ENCODE data around the gene BABAM1. TPM values are rescaled to one million over a fixed set of nuclear protein-coding genes. Genes with fewer than 3 reads are reported as not detected.

BABAM1 gene
- total RNA-seq (97.0 TPM), polyA plus RNA-seq (94.4 TPM)
- long read RNA-seq, donor 1, partial matches to known transcripts, result 0 of 3 reads
- long read RNA-seq, donor 1, other reads (novel, unspliced or antisense), result 0 of 3 reads
- long read RNA-seq, donor 2, transcript BABAM1-208 (9 exons, 1,470 nt), result major isoform, 39 of 70 reads
- long read RNA-seq, donor 2, transcript BABAM1-209 (3 exons, 424 nt), result minor isoform, 6 of 70 reads
- long read RNA-seq, donor 2, transcript BABAM1-201 (9 exons, 1,472 nt), result minor isoform, 7 of 70 reads
- long read RNA-seq, donor 2, partial matches to known transcripts, result 13 of 70 reads
- long read RNA-seq, donor 2, other reads (novel, unspliced or antisense), result 0 of 70 reads
- long read RNA-seq, donor 3, transcript BABAM1-201 (9 exons, 1,472 nt), result minor isoform, 8 of 59 reads
- long read RNA-seq, donor 3, transcript BABAM1-208 (9 exons, 1,470 nt), result major isoform, 37 of 59 reads
- long read RNA-seq, donor 3, partial matches to known transcripts, result 10 of 59 reads
- long read RNA-seq, donor 3, other reads (novel, unspliced or antisense), result 0 of 59 reads
- long read RNA-seq, donor 4, transcript BABAM1-208 (9 exons, 1,470 nt), result major isoform, 11 of 29 reads
- long read RNA-seq, donor 4, partial matches to known transcripts, result 12 of 29 reads
- long read RNA-seq, donor 4, other reads (novel, unspliced or antisense), result 0 of 29 reads
- long read RNA-seq, donor 5, transcript BABAM1-208 (9 exons, 1,470 nt), result major isoform, 32 of 52 reads
- long read RNA-seq, donor 5, partial matches to known transcripts, result 10 of 52 reads
- long read RNA-seq, donor 5, other reads (novel, unspliced or antisense), result 0 of 52 reads
- long read RNA-seq, donor 6, transcript BABAM1-208 (9 exons, 1,470 nt), result minor isoform, 7 of 23 reads
- long read RNA-seq, donor 6, transcript BABAM1-201 (9 exons, 1,472 nt), result major isoform, 13 of 23 reads
- long read RNA-seq, donor 6, partial matches to known transcripts, result 0 of 23 reads
- long read RNA-seq, donor 6, other reads (novel, unspliced or antisense), result 0 of 23 reads
- long read RNA-seq, donor 7, transcript BABAM1-201 (9 exons, 1,472 nt), result minor isoform, 6 of 41 reads
- long read RNA-seq, donor 7, transcript BABAM1-208 (9 exons, 1,470 nt), result major isoform, 29 of 41 reads
- long read RNA-seq, donor 7, partial matches to known transcripts, result 5 of 41 reads
- long read RNA-seq, donor 7, other reads (novel, unspliced or antisense), result 0 of 41 reads
- long read RNA-seq, donor 8, transcript BABAM1-208 (9 exons, 1,470 nt), result major isoform, 9 of 13 reads
- long read RNA-seq, donor 8, partial matches to known transcripts, result 0 of 13 reads
- long read RNA-seq, donor 8, other reads (novel, unspliced or antisense), result 0 of 13 reads
- long read RNA-seq, donor 9, transcript BABAM1-208 (9 exons, 1,470 nt), result major isoform, 25 of 34 reads
- long read RNA-seq, donor 9, transcript BABAM1-201 (9 exons, 1,472 nt), result minor isoform, 5 of 34 reads
- long read RNA-seq, donor 9, partial matches to known transcripts, result 0 of 34 reads
- long read RNA-seq, donor 9, other reads (novel, unspliced or antisense), result 0 of 34 reads
- long read RNA-seq, donor 10, transcript BABAM1-208 (9 exons, 1,470 nt), result major isoform, 17 of 27 reads
- long read RNA-seq, donor 10, transcript BABAM1-201 (9 exons, 1,472 nt), result minor isoform, 7 of 27 reads
- long read RNA-seq, donor 10, partial matches to known transcripts, result 0 of 27 reads
- long read RNA-seq, donor 10, other reads (novel, unspliced or antisense), result 0 of 27 reads

DNA sequence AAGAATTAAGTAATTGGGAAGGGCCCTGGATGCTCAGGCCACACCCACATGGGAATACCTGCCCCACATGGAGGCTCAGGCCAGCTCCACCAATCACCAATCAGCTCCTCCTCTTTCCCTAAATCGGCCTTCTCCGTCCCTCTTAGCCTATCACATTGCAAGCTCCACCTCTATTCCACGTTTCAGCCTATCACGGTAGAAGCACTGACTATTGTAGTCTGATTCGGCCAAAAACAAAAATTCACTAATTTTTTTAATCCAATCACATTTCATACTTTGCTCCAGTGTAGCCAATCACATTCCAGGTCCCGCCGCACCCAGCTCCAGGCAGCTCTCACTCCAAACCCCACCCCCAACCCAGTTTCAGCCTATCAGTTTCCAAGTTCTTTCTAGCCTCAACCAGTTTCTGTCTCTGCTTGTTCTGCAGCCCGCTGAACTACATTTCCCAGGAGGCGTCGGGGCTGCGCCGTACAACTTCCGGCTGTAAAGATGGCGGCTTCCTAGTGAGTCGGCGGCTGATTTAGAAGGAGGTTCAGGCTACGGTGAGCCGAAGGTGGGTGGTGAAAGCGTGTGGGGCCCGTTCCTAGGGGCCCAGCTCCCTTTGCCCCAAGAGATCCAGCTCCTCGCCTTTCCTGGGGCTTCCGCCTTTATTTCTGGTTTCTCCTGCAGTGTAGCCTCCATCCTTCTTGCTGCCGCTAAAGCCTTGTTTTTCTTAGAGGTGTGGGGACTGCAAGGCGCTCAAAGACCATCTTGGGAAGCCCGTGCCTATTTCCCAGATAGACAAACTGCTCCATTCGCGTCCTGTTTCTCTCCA, at the start of gene BABAM1:
Gene BABAM1 (plus strand): TSS at position 469 of the 814 bp plus-strand sequence. CDS start 1,364 bp downstream, outside the sequence.
- under 1% methylated on average over 27 of the region's 27 CpGs for WGBS
- Histone ChIP-seq H3K9me3 (ENCODE audit: control insufficient read depth in 2 of 2, insufficient read depth in 1 of 2, low read length in 1 of 2) (no peaks in the 10 kb centered on the region), H3K4me3 (ENCODE audit: low read length in 2 of 2) (peak within 1 kb of the TSS; percentile 78 to 95), H3K4me1 (ENCODE audit: control insufficient read depth in 2 of 2, insufficient read depth in 2 of 2, low read length in 2 of 2) (peaks cover 7 to 26% of the 10 kb centered on the region in 2 donors), H3K27me3 (ENCODE audit: control insufficient read depth in 2 of 2, insufficient read depth in 1 of 2, low read length in 1 of 2) (no peaks in the 10 kb centered on the region), H3K36me3 (ENCODE audit: control insufficient read depth in 2 of 2, insufficient read depth in 2 of 2, low read length in 1 of 2) (peaks cover 15 to 27% of the 10 kb centered on the region in 2 donors), H3K27ac (ENCODE audit: low read depth in 1 of 2, low read length in 1 of 2) (peak within 1 kb of the TSS; percentile 77 to 90)
- DNase-seq (ENCODE audit: low read depth in 6 of 9, low spot score in 9 of 9), result peak; percentile 93 to 99 (median 97)

DNA sequence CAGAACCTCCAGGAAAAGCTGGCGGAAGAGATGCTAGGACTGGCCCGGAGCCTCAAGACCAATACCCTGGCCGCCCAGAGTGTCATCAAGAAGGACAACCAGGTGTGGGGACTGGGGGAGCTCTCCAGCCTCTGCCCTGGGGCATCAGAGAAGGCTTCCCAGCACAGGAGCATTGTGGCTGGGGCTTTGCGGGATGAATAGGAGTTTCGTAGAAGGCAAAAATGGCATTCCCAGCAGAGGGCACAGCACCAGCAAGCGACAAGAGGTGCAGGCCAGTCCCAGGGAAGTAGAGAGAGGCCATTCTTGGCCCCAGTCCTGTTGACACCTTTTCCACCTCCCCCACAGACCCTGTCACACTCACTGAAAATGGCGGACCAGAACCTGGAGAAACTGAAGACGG, 48.0 kb upstream of the BABAM1 start:
- Histone ChIP-seq H3K4me1 (ENCODE audit: control insufficient read depth in 2 of 2, insufficient read depth in 2 of 2, low read length in 2 of 2) (peaks cover 14 to 18% of the 10 kb centered on the region in 2 donors), H3K36me3 (ENCODE audit: control insufficient read depth in 2 of 2, insufficient read depth in 2 of 2, low read length in 1 of 2) (peaks cover 17 to 29% of the 10 kb centered on the region in 2 donors), H3K4me3 (ENCODE audit: low read length in 2 of 2) (no peak overlapping the region), H3K27ac (ENCODE audit: low read depth in 1 of 2, low read length in 1 of 2) (no peak overlapping the region), H3K9me3 (ENCODE audit: control insufficient read depth in 2 of 2, insufficient read depth in 1 of 2, low read length in 1 of 2) (peaks cover 1 to 15% of the 10 kb centered on the region in 2 donors), H3K27me3 (ENCODE audit: control insufficient read depth in 2 of 2, insufficient read depth in 1 of 2, low read length in 1 of 2) (no peaks in the 10 kb centered on the region)
- 98% methylated on average over 8 of the region's 8 CpGs for WGBS
- no peak for DNase-seq (ENCODE audit: low read depth in 6 of 9, low spot score in 9 of 9)

DNA sequence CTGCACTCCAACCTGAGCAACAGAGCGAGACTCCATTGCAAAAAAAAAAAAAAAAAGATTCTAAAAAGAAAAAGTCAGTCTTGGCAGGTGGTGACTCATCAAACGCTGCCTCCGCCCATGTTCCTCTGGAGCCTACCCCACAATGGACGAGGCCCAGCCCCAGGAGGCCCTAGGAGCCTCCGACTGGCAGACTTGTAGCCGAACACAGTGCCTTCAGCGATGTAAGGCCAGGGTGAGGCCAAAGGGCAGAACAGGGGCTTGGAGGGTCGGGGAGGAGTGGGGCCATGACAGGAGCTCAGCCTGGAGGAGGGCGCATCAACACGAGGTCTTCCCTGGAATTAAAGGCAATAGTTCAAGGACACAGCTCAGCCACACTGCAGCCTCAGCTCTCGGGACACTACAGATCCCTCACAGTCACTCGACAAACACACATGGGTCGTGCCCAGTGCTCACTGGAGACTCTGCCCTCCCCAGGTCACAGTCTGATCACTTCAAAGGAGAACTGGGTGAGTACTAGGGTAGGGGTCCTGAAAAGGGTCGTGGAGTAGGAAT, 47.0 kb upstream of the BABAM1 start:
- H3K27me3 ChIP-seq (ENCODE audit: control insufficient read depth in 2 of 2, insufficient read depth in 1 of 2, low read length in 1 of 2), result no peaks in the 10 kb centered on the region
- peaks cover 1 to 6% of the 10 kb centered on the region in 2 donors for H3K9me3 ChIP-seq (ENCODE audit: control insufficient read depth in 2 of 2, insufficient read depth in 1 of 2, low read length in 1 of 2)
- H3K27ac ChIP-seq (ENCODE audit: low read depth in 1 of 2, low read length in 1 of 2), result no peak overlapping the region
- peaks cover 17 to 29% of the 10 kb centered on the region in 2 donors for H3K36me3 ChIP-seq (ENCODE audit: control insufficient read depth in 2 of 2, insufficient read depth in 2 of 2, low read length in 1 of 2)
- 79% methylated on average over 14 of the region's 14 CpGs for WGBS
- no peak overlapping the region for H3K4me3 ChIP-seq (ENCODE audit: low read length in 2 of 2)
- H3K4me1 ChIP-seq (ENCODE audit: control insufficient read depth in 2 of 2, insufficient read depth in 2 of 2, low read length in 2 of 2), result peaks cover 7 to 9% of the 10 kb centered on the region in 2 donors
- DNase-seq (ENCODE audit: low read depth in 6 of 9, low spot score in 9 of 9), result no peak

DNA sequence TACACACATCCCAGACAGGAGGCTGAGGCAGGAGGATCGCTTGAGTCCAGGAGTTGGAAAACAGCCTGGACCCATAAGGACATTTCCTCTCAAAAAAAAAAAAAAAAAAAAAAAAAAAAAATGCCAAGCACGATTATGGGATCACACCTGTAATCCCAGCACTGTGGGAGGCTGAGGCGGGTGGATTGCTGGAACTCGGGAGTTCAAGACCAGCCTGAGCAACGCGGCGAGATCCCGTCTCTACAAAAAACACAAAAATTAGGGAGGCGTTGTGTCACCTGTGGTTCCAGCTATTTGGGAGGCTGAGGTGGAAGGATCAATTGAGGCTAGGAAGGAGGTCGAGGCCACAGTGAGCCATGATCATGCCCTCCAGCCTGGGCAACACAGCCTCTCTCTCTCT, 42.2 kb upstream of the BABAM1 start:
- WGBS, result 96% methylated on average over 10 of the region's 10 CpGs
- Histone ChIP-seq H3K36me3 (ENCODE audit: control insufficient read depth in 2 of 2, insufficient read depth in 2 of 2, low read length in 1 of 2) (peaks cover 2 to 6% of the 10 kb centered on the region in 2 donors), H3K9me3 (ENCODE audit: control insufficient read depth in 2 of 2, insufficient read depth in 1 of 2, low read length in 1 of 2) (peaks cover 0 to 5% of the 10 kb centered on the region in 2 donors), H3K27me3 (ENCODE audit: control insufficient read depth in 2 of 2, insufficient read depth in 1 of 2, low read length in 1 of 2) (no peaks in the 10 kb centered on the region), H3K4me3 (ENCODE audit: low read length in 2 of 2) (no peak overlapping the region), H3K4me1 (ENCODE audit: control insufficient read depth in 2 of 2, insufficient read depth in 2 of 2, low read length in 2 of 2) (peaks cover 0 to 12% of the 10 kb centered on the region in 2 donors), H3K27ac (ENCODE audit: low read depth in 1 of 2, low read length in 1 of 2) (no peak overlapping the region)
- no peak for DNase-seq (ENCODE audit: low read depth in 6 of 9, low spot score in 9 of 9)

DNA sequence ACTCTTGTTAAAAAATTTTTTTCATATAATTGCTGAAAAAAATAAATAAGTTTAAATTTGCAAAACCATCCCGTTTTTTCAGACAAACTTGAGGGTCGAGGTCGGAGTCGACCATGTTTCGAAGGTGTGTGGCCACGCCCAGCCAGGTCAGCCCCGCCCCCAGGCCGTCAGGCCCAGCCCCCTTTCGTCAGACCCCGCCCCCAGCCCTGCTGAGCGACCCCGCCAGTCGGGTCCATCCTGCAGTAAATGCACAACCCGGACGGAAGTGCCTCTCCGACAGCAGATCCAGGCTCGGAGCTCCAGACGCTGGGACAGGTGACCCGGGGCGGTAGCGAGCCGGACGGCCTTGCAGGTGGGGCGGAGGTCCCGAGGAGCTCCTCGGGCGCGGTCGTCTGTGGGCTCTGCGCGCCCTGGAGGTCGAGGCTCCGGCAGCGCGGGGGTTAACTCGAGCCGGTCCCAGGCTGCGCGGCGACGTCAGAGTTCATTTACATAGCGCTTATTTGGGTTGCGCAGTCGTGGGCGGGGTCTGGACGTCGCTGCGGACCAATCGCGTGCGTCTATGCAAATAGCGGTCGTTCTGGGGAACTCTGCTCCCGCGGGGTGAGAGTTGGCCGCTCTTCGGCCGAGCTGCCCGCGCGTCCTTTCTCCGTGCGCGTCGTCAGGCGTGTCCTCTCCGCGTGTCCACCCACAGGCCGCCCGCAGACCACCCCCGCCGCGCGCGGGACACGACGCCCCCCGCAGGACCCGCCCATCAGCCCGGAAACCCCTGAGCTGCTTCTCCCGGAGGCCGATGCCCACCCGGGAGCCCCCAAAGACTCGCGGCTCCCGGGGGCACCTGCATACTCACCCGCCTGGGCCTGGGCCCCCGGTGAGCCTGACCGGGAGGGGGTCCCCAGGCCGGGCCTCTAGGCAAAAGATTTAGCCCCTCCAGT, 41.0 kb upstream of the BABAM1 start, which contains the start of gene OCEL1:
Gene OCEL1 (plus strand): TSS at position 225 of the 932 bp plus-strand sequence. CDS start 22 bp downstream, at position 247.
- WGBS, result under 1% methylated on average over 90 of the region's 90 CpGs
- H3K4me3 ChIP-seq (ENCODE audit: low read length in 2 of 2), result peak within 1 kb of the TSS; percentile 70 to 92
- H3K9me3 ChIP-seq (ENCODE audit: control insufficient read depth in 2 of 2, insufficient read depth in 1 of 2, low read length in 1 of 2), result peaks cover 0 to 5% of the 10 kb centered on the region in 2 donors
- H3K4me1 ChIP-seq (ENCODE audit: control insufficient read depth in 2 of 2, insufficient read depth in 2 of 2, low read length in 2 of 2), result peaks cover 0 to 12% of the 10 kb centered on the region in 2 donors
- H3K27me3 ChIP-seq (ENCODE audit: control insufficient read depth in 2 of 2, insufficient read depth in 1 of 2, low read length in 1 of 2), result no peaks in the 10 kb centered on the region
- peak within 1 kb of the TSS; percentile 99 to 100 for H3K27ac ChIP-seq (ENCODE audit: low read depth in 1 of 2, low read length in 1 of 2)
- H3K36me3 ChIP-seq (ENCODE audit: control insufficient read depth in 2 of 2, insufficient read depth in 2 of 2, low read length in 1 of 2), result peaks cover 2 to 6% of the 10 kb centered on the region in 2 donors
- peak; percentile 91 to 99 (median 96) for DNase-seq (ENCODE audit: low read depth in 6 of 9, low spot score in 9 of 9)

DNA sequence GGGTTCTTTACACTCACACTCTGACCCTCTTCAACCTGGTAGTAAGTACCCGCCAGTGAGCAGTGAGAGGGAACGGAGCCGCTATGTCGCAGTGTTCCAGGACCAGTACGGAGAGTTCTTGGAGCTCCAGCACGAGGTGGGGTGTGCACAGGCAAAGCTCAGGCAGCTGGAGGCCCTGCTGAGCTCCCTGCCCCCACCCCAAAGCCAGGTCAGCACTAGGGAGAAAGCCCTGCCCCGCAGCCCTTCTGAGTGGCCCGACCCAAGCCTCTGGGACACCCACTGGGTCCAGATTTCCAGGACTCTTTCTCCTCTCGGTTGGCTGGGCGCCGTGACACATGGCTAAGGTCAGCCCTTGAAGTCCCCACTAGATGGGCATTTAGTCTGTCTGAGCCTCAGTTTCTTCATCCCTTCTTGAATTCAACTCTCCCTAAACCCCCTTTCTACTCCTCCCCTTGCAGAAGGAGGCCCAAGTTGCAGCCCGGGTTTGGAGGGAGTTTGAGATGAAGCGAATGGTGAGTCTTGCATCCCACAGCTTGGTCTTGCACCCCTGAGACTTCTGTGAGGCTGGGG, 39.4 kb upstream of the BABAM1 start:
- 96% methylated on average over 13 of the region's 13 CpGs for WGBS
- Histone ChIP-seq H3K4me1 (ENCODE audit: control insufficient read depth in 2 of 2, insufficient read depth in 2 of 2, low read length in 2 of 2) (peaks cover 0 to 12% of the 10 kb centered on the region in 2 donors), H3K9me3 (ENCODE audit: control insufficient read depth in 2 of 2, insufficient read depth in 1 of 2, low read length in 1 of 2) (peaks cover 0 to 5% of the 10 kb centered on the region in 2 donors), H3K36me3 (ENCODE audit: control insufficient read depth in 2 of 2, insufficient read depth in 2 of 2, low read length in 1 of 2) (peaks cover 4 to 17% of the 10 kb centered on the region in 2 donors), H3K27ac (ENCODE audit: low read depth in 1 of 2, low read length in 1 of 2) (no peak overlapping the region), H3K4me3 (ENCODE audit: low read length in 2 of 2) (no peak overlapping the region), H3K27me3 (ENCODE audit: control insufficient read depth in 2 of 2, insufficient read depth in 1 of 2, low read length in 1 of 2) (no peaks in the 10 kb centered on the region)
- DNase-seq (ENCODE audit: low read depth in 6 of 9, low spot score in 9 of 9), result no peak
